Astrocyte (in vitro differentiated cells and primary cell): ENCODE measurements around the gene NCK2. TPM values are rescaled to one million over a fixed set of nuclear protein-coding genes. Genes with fewer than 3 reads are reported as not detected.

Experiments
- DNase-seq: peaks from one replicate; pipeline ENCODE4 v3.0.0-alpha.2; 2010; ENCODE audit warnings: low read depth
- FAIRE-seq: peaks from 2 replicates; lab custom pipeline; 2011; peaks lifted over from hg19 to GRCh38; lab: Jason Lieb, UNC
- H2AFZ ChIP-seq: 2 replicates; pipeline ENCODE4 v1.6.0; 2012; ENCODE audit warnings: low read depth, low read length, inconsistent platforms
- H3K27ac ChIP-seq: 2 replicates; pipeline ENCODE4 v1.5.1; 2011; ENCODE audit warnings: low read depth, low read length, inconsistent platforms
- H3K27me3 ChIP-seq: 2 replicates; pipeline ENCODE4 v1.6.0; 2011; ENCODE audit warnings: low read length, inconsistent platforms; ENCODE audit not compliant: insufficient read depth
- H3K36me3 ChIP-seq: 2 replicates; pipeline ENCODE4 v1.5.1; 2011; ENCODE audit warnings: low read length, inconsistent platforms; ENCODE audit not compliant: insufficient read depth
- H3K4me1 ChIP-seq: 2 replicates; pipeline ENCODE4 v1.5.1; 2011; ENCODE audit warnings: low read length, inconsistent platforms; ENCODE audit not compliant: insufficient read depth
- H3K4me2 ChIP-seq: 2 replicates; pipeline ENCODE4 v1.6.0; 2012; ENCODE audit warnings: low read length, inconsistent platforms
- H3K4me3 ChIP-seq: 2 replicates; pipeline ENCODE4 v1.5.1; 2011; ENCODE audit warnings: low read depth, mild to moderate bottlenecking, low read length, inconsistent platforms; ENCODE audit not compliant: insufficient read depth
- H3K79me2 ChIP-seq: 2 replicates; pipeline ENCODE4 v1.6.0; 2012; ENCODE audit warnings: mild to moderate bottlenecking, low read length, inconsistent platforms; ENCODE audit not compliant: insufficient read depth
- H3K9ac ChIP-seq: 2 replicates; pipeline ENCODE4 v1.6.0; 2012; ENCODE audit warnings: mild to moderate bottlenecking, low read length, inconsistent platforms
- H3K9me3 ChIP-seq: 2 replicates; pipeline ENCODE4 v1.5.1; 2012; ENCODE audit warnings: low read depth, mild to moderate bottlenecking, low read length, inconsistent platforms; ENCODE audit not compliant: insufficient read depth
- H4K20me1 ChIP-seq: 2 replicates; pipeline ENCODE4 v1.6.0; 2012; ENCODE audit warnings: low read length, inconsistent platforms; ENCODE audit not compliant: insufficient read depth
- H3K27ac Mint-ChIP-seq: one replicate; pipeline ENCODE4 v1.8.0; 2021; ENCODE audit warnings: mild to moderate bottlenecking, mixed read lengths; ENCODE audit not compliant: unreplicated experiment
- H3K27me3 Mint-ChIP-seq: one replicate; pipeline ENCODE4 v1.8.0; 2021; ENCODE audit warnings: low read depth, mixed read lengths; ENCODE audit not compliant: unreplicated experiment
- H3K36me3 Mint-ChIP-seq: one replicate; pipeline ENCODE4 v1.8.0; 2021; ENCODE audit warnings: low read depth, mixed read lengths; ENCODE audit not compliant: unreplicated experiment
- H3K4me1 Mint-ChIP-seq: one replicate; pipeline ENCODE4 v1.8.0; 2021; ENCODE audit warnings: low read depth, mixed read lengths; ENCODE audit not compliant: unreplicated experiment
- H3K4me3 Mint-ChIP-seq: one replicate; pipeline ENCODE4 v1.8.0; 2021; ENCODE audit warnings: mild to moderate bottlenecking, moderate library complexity, mixed read lengths; ENCODE audit not compliant: unreplicated experiment
- H3K9me3 Mint-ChIP-seq: one replicate; pipeline ENCODE4 v1.8.0; 2021; ENCODE audit warnings: mild to moderate bottlenecking, mixed read lengths; ENCODE audit not compliant: unreplicated experiment
- EZH2 ChIP-seq: IDR thresholded peaks from 2 replicates; pipeline ENCODE4 v1.6.1; 2012; ENCODE audit warnings: mild to moderate bottlenecking, low read length, inconsistent platforms; ENCODE audit not compliant: insufficient read depth
- total RNA-seq: library from RNA; stranded (reverse); gene quantifications from 2 replicates; pipeline ENCODE4 v1.2.1, GENCODE V29; 2021
- TF ChIP-seq, protein P1 (sequence below): IDR thresholded peaks from 2 replicates; pipeline ENCODE4 v1.5.1; 2011; ENCODE audit warnings: low read depth, mild to moderate bottlenecking, inconsistent platforms, low read length, moderate library complexity; ENCODE audit not compliant: insufficient read depth

Gene NCK2
- total RNA-seq, 1 donor from 2014 or later: 61.6 TPM

DNA sequence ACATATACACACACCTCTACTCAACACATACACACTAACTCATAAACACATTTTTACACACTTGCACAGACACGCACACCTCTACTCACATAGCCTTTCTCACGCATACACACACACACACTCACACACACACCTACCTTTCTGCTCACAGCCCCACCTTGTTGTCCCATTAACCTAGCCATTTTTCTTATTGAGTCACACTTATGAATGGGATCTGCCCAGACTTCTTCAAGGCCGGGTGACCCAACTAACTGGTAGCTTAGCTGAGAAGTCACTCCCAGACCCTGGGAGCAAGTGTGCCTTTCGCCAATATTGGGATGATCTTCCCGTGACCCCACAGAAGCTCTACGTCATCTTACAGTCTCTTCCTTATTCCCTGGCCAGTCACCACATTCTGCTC, 192.2 kb downstream of the NCK2 start:
- DNase-seq: no peak
- no peak overlapping the region for H3K9ac ChIP-seq
- peaks cover 3% of the 10 kb centered on the region for H3K36me3 Mint-ChIP-seq
- no peaks in the 10 kb centered on the region for H3K4me1 ChIP-seq
- no peaks in the 10 kb centered on the region for H3K4me1 Mint-ChIP-seq
- H3K4me3 ChIP-seq: no peak overlapping the region
- H2AFZ ChIP-seq: no peak overlapping the region
- no peak overlapping the region for H3K4me2 ChIP-seq
- H3K79me2 ChIP-seq: no peaks in the 10 kb centered on the region
- no peaks in the 10 kb centered on the region for H3K9me3 ChIP-seq
- H3K27me3 ChIP-seq: no peaks in the 10 kb centered on the region
- H3K4me3 Mint-ChIP-seq: no peak overlapping the region
- TF ChIP-seq, protein P1, sequence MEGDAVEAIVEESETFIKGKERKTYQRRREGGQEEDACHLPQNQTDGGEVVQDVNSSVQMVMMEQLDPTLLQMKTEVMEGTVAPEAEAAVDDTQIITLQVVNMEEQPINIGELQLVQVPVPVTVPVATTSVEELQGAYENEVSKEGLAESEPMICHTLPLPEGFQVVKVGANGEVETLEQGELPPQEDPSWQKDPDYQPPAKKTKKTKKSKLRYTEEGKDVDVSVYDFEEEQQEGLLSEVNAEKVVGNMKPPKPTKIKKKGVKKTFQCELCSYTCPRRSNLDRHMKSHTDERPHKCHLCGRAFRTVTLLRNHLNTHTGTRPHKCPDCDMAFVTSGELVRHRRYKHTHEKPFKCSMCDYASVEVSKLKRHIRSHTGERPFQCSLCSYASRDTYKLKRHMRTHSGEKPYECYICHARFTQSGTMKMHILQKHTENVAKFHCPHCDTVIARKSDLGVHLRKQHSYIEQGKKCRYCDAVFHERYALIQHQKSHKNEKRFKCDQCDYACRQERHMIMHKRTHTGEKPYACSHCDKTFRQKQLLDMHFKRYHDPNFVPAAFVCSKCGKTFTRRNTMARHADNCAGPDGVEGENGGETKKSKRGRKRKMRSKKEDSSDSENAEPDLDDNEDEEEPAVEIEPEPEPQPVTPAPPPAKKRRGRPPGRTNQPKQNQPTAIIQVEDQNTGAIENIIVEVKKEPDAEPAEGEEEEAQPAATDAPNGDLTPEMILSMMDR: no peak
- TF ChIP-seq EZH2: no peak
- H3K27ac ChIP-seq: no peak overlapping the region
- H4K20me1 ChIP-seq: no peaks in the 10 kb centered on the region
- peaks cover 11% of the 10 kb centered on the region for H3K9me3 Mint-ChIP-seq
- peaks cover 3% of the 10 kb centered on the region for H3K27me3 Mint-ChIP-seq
- no peak for FAIRE-seq
- no peak overlapping the region for H3K27ac Mint-ChIP-seq
- no peaks in the 10 kb centered on the region for H3K36me3 ChIP-seq

DNA sequence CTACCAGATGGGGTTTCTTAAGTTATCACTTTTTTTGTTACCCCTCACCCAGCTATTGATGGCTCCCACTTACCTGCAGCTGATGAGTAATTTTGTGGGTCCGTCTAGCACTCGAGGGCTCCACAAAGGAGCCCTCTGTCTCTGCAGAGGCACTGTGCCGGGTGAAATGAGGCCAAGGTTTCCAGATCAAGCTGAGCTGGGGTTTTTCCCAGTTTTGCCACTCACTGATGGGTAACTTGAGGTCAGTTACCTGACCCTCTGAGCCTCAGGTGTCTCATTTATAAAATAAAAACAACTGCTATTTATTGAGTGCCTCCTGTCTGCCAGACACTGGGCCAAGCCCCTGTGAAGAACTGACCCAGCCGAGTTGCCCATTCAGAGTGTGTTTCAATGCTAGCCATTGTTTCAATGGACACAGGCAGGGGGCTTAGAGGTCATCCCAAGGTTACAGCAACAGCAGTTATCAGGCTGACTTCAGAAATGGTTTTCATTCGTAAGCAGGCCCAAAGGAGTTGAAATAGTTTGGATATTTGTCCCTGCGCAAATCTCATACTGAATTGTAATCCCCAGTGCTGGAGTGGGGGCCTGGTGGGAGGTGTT, 192.9 kb downstream of the NCK2 start:
- H3K4me1 Mint-ChIP-seq: no peaks in the 10 kb centered on the region
- no peak for TF ChIP-seq EZH2
- TF ChIP-seq, protein P1: no peak
- Histone ChIP-seq H3K4me2 (no peak overlapping the region), H3K4me1 (no peaks in the 10 kb centered on the region), H3K27me3 (no peaks in the 10 kb centered on the region), H4K20me1 (no peaks in the 10 kb centered on the region), H3K4me3 (no peak overlapping the region), H3K9ac (no peak overlapping the region), H3K9me3 (no peaks in the 10 kb centered on the region), H3K79me2 (no peaks in the 10 kb centered on the region), H3K27ac (no peak overlapping the region), H2AFZ (no peak overlapping the region), H3K36me3 (no peaks in the 10 kb centered on the region)
- DNase-seq: no peak
- H3K9me3 Mint-ChIP-seq: peaks cover 14% of the 10 kb centered on the region
- H3K27ac Mint-ChIP-seq: no peak overlapping the region
- no peak overlapping the region for H3K4me3 Mint-ChIP-seq
- peaks cover 3% of the 10 kb centered on the region for H3K27me3 Mint-ChIP-seq
- peaks cover 3% of the 10 kb centered on the region for H3K36me3 Mint-ChIP-seq
- no peak for FAIRE-seq
